GM12878 (cell line): ENCODE data around the gene HIVEP1. TPM values are rescaled to one million over a fixed set of nuclear protein-coding genes. Genes with fewer than 3 reads are reported as not detected.

Source experiments
- ATAC-seq: fragments of 200-7000 bp; cut with Tn5 transposase; 3 replicates; pipeline ENCODE4 v1.9.1; 2020; ENCODE audit warnings: mild to moderate bottlenecking, moderate library complexity
- BruUV-seq: library from RNA; stranded (reverse); fragments of 400-500 nt; replicated peaks from 2 replicates; lab custom pipeline; 2021; lab: Mats Ljungman, UMichigan
- CTCF ChIA-PET: fragments of 300-600 bp; sonication (Branson Sonifier 250); formaldehyde crosslinking; extraction: SDS; loops from one replicate; lab custom pipeline; 2021; ENCODE audit warnings: inconsistent platforms; lab: Yijun Ruan, JAX
- POLR2A ChIA-PET: fragments of 350-600 bp; formaldehyde crosslinking; extraction: SDS; loops from one replicate; lab custom pipeline; 2021; ENCODE audit warnings: inconsistent platforms; lab: Charles Lee
- RAD21 ChIA-PET: fragments of 300-600 bp; sonication (Branson Sonifier 250); formaldehyde crosslinking; loops from one replicate; lab custom pipeline; 2023; ENCODE audit warnings: antibody characterized with exemption; ENCODE audit not compliant: unreplicated experiment; lab: Charles Lee
- SMC1A ChIA-PET: fragments of 300-600 bp; sonication (Branson Sonifier 250); formaldehyde crosslinking; loops from one replicate; lab custom pipeline; 2023; ENCODE audit not compliant: unreplicated experiment, uncharacterized antibody; lab: Charles Lee
- DNase-seq: peaks from one replicate; pipeline ENCODE4 v3.0.0-alpha.2; 2011; ENCODE audit warnings: low read depth, low spot score
- FAIRE-seq: peaks from 3 replicates; lab custom pipeline; 2011; peaks lifted over from hg19 to GRCh38; lab: Jason Lieb, UNC
- H2AFZ ChIP-seq: 2 replicates; pipeline ENCODE4 v1.6.0; 2011; ENCODE audit warnings: low read depth, low read length, control low read depth; ENCODE audit not compliant: control insufficient read depth
- H3K27ac ChIP-seq: 2 replicates; pipeline ENCODE4 v1.5.1; 2011; ENCODE audit warnings: control low read depth; ENCODE audit not compliant: control insufficient read depth, insufficient read depth
- H3K27me3 ChIP-seq, 2 experiments: replicated peaks in 1 of 2; 2 replicates each; pipeline versions ENCODE4 v1.6.0 to v1.6.1; 2011; ENCODE audit warnings: low read length in 1 of 2; ENCODE audit not compliant: control insufficient read depth in 2 of 2, insufficient read depth in 2 of 2
- H3K36me3 ChIP-seq, 2 experiments: 2 replicates each; pipeline ENCODE4 v1.5.1; 2011; ENCODE audit warnings: low read length in 1 of 2; ENCODE audit not compliant: control insufficient read depth in 2 of 2, insufficient read depth in 2 of 2
- H3K4me1 ChIP-seq: 2 replicates; pipeline ENCODE4 v1.6.1; 2011; ENCODE audit warnings: mild to moderate bottlenecking, low read length, moderate library complexity, mixed read lengths; ENCODE audit not compliant: control insufficient read depth, insufficient read depth
- H3K4me2 ChIP-seq: 2 replicates; pipeline ENCODE4 v1.6.0; 2011; ENCODE audit warnings: control low read depth; ENCODE audit not compliant: control insufficient read depth, insufficient read depth
- H3K4me3 ChIP-seq: fragments of 200-600 bp; sonication (generic); 2 replicates; pipeline ENCODE4 v1.5.1; 2016
- H3K79me2 ChIP-seq: 2 replicates; pipeline ENCODE4 v1.6.0; 2011; ENCODE audit warnings: low read length; ENCODE audit not compliant: control insufficient read depth, insufficient read depth
- H3K9ac ChIP-seq: 2 replicates; pipeline ENCODE4 v1.8.0; 2011; ENCODE audit warnings: low read length, control low read depth, mixed read lengths; ENCODE audit not compliant: control insufficient read depth, insufficient read depth
- H3K9me3 ChIP-seq: replicated peaks from 3 replicates; pipeline ENCODE4 v1.5.1; 2011; ENCODE audit warnings: mild to moderate bottlenecking, low read length; ENCODE audit not compliant: control insufficient read depth, insufficient read depth
- H4K20me1 ChIP-seq: 2 replicates; pipeline ENCODE4 v1.6.0; 2011; ENCODE audit not compliant: control insufficient read depth, insufficient read depth
- BMI1 ChIP-seq: fragments of 450-650 bp; IDR thresholded peaks from 2 replicates; pipeline ENCODE4 v1.6.1; 2016; ENCODE audit warnings: mild to moderate bottlenecking, moderate library complexity, borderline replicate concordance
- BRCA1 ChIP-seq: IDR thresholded peaks from 2 replicates; pipeline ENCODE4 v1.6.1; 2011; ENCODE audit warnings: low read depth, low read length, improper control_type of control experiment
- EED ChIP-seq: sonication (generic); IDR thresholded peaks from 2 replicates; pipeline ENCODE4 v1.6.1; 2016; ENCODE audit warnings: antibody characterized with exemption, low read depth
- FOS ChIP-seq: IDR thresholded peaks from 3 replicates; pipeline ENCODE4 v1.6.1; 2011; ENCODE audit warnings: borderline replicate concordance; ENCODE audit not compliant: insufficient read length; ENCODE audit errors: extremely low read depth
- KDM1A ChIP-seq: fragments of 200-600 bp; sonication (generic); IDR thresholded peaks from 2 replicates; pipeline ENCODE4 v1.6.1; 2016; ENCODE audit warnings: borderline replicate concordance
- MYB ChIP-seq: fragments of 150-350 bp; IDR thresholded peaks from 2 replicates; pipeline ENCODE4 v1.6.1; 2014; ENCODE audit warnings: mild to moderate bottlenecking, low read depth, low read length, borderline replicate concordance
- NFIC ChIP-seq: IDR thresholded peaks from 2 replicates; pipeline ENCODE4 v1.6.1; 2012; ENCODE audit warnings: low read depth, mild to moderate bottlenecking, inconsistent platforms, low read length, moderate library complexity
- NFYA ChIP-seq: IDR thresholded peaks from 2 replicates; pipeline ENCODE4 v1.6.1; 2011; ENCODE audit warnings: low read depth, mild to moderate bottlenecking, low read length, improper control_type of control experiment, borderline replicate concordance
- PBX3 ChIP-seq: IDR thresholded peaks from 2 replicates; pipeline ENCODE4 v1.6.1; 2011; ENCODE audit warnings: mild to moderate bottlenecking, low read depth, low read length, moderate library complexity; ENCODE audit not compliant: insufficient replicate concordance
- RELA ChIP-seq: fragments of 450-650 bp; IDR thresholded peaks from 2 replicates; pipeline ENCODE4 v1.8.0; 2014; ENCODE audit warnings: borderline replicate concordance; ENCODE audit not compliant: partially characterized antibody
- SREBF1 ChIP-seq: IDR thresholded peaks from 2 replicates; pipeline ENCODE4 v1.6.1; 2012; ENCODE audit warnings: mild to moderate bottlenecking, low read length
- SREBF2 ChIP-seq: IDR thresholded peaks from 2 replicates; pipeline ENCODE4 v1.6.1; 2012; ENCODE audit warnings: mild to moderate bottlenecking, low read length
- WRNIP1 ChIP-seq: IDR thresholded peaks from 2 replicates; pipeline ENCODE4 v1.6.1; 2011; ENCODE audit warnings: low read depth, low read length, improper control_type of control experiment, borderline replicate concordance
- ZNF592 ChIP-seq: fragments of 450-650 bp; IDR thresholded peaks from 2 replicates; pipeline ENCODE4 v1.6.1; 2017; ENCODE audit warnings: mild to moderate bottlenecking, moderate library complexity
- WGBS: methylation state at CpG from one replicate; pipeline ENCODE4 v1.1.6; 2016; ENCODE audit warnings: low lambda C conversion rate; ENCODE audit not compliant: insufficient replicate concordance, insufficient coverage; ENCODE audit errors: missing lambda C conversion rate; 5-methylcytosine and 5-hydroxymethylcytosine counted together
- in situ Hi-C: fragments of 300-500 bp; cut with MboI; formaldehyde crosslinking; loops from 9 replicates; pipeline ENCODE4 v1.14.3; 2018; ENCODE audit warnings: mixed read lengths
- intact Hi-C: fragments of 100-400 bp; cut with micrococcal nuclease; formaldehyde crosslinking; loops from one replicate; pipeline ENCODE4 v1.14.2; 2022; ENCODE audit not compliant: unreplicated experiment
- polyA plus RNA-seq, 11 experiments: library from polyadenylated mRNA; depleted of rRNA in 4 of 11; unstranded in 6 of 11; stranded (reverse) in 5 of 11; fragments of >200 nt; fragmentation: Nextera tagmentation in 4 of 11; fragmentation: Illumina TruSeq in 1 of 11; extraction: Ambion mirVana in 4 of 11; extraction: Trizol in 1 of 11; gene quantifications; 1 replicate in 1 of 11; 2 replicates in 10 of 11; pipeline versions ENCODE4 v1.2.1 to v1.2.3, GENCODE V29; 2011 to 2016; ENCODE audit warnings: inconsistent platforms in 2 of 11, missing spikeins in 2 of 11, low read depth in 1 of 11
- total RNA-seq, 4 experiments: library from RNA; depleted of rRNA in 3 of 4; stranded (reverse); fragments of >200 nt in 3 of 4; fragmentation: Illumina TruSeq in 1 of 4; extraction: Trizol in 1 of 4; gene quantifications; 2 replicates each; pipeline versions ENCODE4 v1.2.1 to v1.2.3, GENCODE V29; 2013 to 2021

HIVEP1 gene
- total and polyA plus RNA-seq, 10 of the 15 experiments (the other 5 are each of a cell fraction or from before 2014, with no cell fraction given) = 4.3 to 37.5 (median 21.6) TPM

- FAIRE-seq (no peak), DNase-seq (no peak)
- intact Hi-C loops = no loop called here
- Histone ChIP-seq H3K79me2 (no peaks in the 10 kb centered on the region), H3K27me3 (no peaks in the 10 kb centered on the region), H3K9me3 (no peaks in the 10 kb centered on the region), H3K36me3 (0 out of 4 replicates have a peak, but pooled peaks cover 0 to 3% of the 10 kb centered on the region in 2 experiments), H3K27ac (no peak overlapping the region), H4K20me1 (no peaks in the 10 kb centered on the region)
- ChIA-PET RAD21 (no interaction called here), SMC1A (no interaction called here), POLR2A (no interaction called here)
- WGBS = 24% methylated on average over 1 of the region's 1 CpG
- TF ChIP-seq EED (no peak), SREBF2 (no peak), WRNIP1 (no peak), SREBF1 (no peak), KDM1A (no peak), FOS (no peak), PBX3 (no peak), BRCA1 (no peak), RELA (no peak), MYB (no peak), ZNF592 (no peak), BMI1 (no peak), NFYA (no peak), NFIC (no peak)
- TF ChIP-seq, all 136 proteins: peak for 0
- in situ Hi-C loops = no loop called here
- no peak for ATAC-seq
- Histone ChIP-seq H3K4me2 (no peak overlapping the region), H2AFZ (no peak overlapping the region), H3K9ac (no peak overlapping the region), H3K4me1 (no peaks in the 10 kb centered on the region), H3K4me3 (no peak overlapping the region)
- no TSS peak for BruUV-seq
- CTCF ChIA-PET = no interaction called here
Measured at GRCh38 chr6:12169377-12169776, 157.3 kb downstream of the HIVEP1 start.
